Spleen (tissue), 11 donors: ENCODE measurements around the gene ARSA. TPM values are rescaled to one million over a fixed set of nuclear protein-coding genes. Genes with fewer than 3 reads are reported as not detected.

Experiments used
- DNase-seq: peaks from one replicate; pipeline ENCODE4 v3.0.0-alpha.2; 2020
- H3K27ac ChIP-seq, 8 donors: fragments of 200-600 bp; sonication (generic) in 7 of 8; 1 replicate in 4 of 8; 2 replicates in 4 of 8; pipeline versions ENCODE4 v1.5.0 to v1.8.0; 2016 to 2021; ENCODE audit warnings: inconsistent platforms in 4 of 8, mild to moderate bottlenecking in 4 of 8, moderate library complexity in 1 of 8
- H3K27me3 ChIP-seq, 7 donors: fragments of 200-600 bp; sonication (generic) in 6 of 7; replicated peaks in 1 of 7; 1 replicate in 4 of 7; 2 replicates in 3 of 7; pipeline versions ENCODE4 v1.5.0 to v1.8.0; 2016 to 2021; ENCODE audit warnings: inconsistent platforms in 3 of 7, mild to moderate bottlenecking in 1 of 7
- H3K36me3 ChIP-seq, 6 donors: fragments of 200-600 bp; sonication (generic) in 5 of 6; 1 replicate in 4 of 6; 2 replicates in 2 of 6; pipeline versions ENCODE4 v1.5.0 to v1.8.0; 2016 to 2021; ENCODE audit warnings: inconsistent platforms in 2 of 6
- H3K4me1 ChIP-seq, 6 donors: fragments of 200-600 bp; sonication (generic) in 5 of 6; 1 replicate in 3 of 6; 2 replicates in 3 of 6; pipeline versions ENCODE4 v1.5.0 to v1.8.0; 2016 to 2021; ENCODE audit warnings: inconsistent platforms in 3 of 6
- H3K4me3 ChIP-seq, 8 donors: fragments of 200-600 bp; sonication (generic) in 7 of 8; 1 replicate in 4 of 8; 2 replicates in 4 of 8; pipeline versions ENCODE4 v1.5.0 to v1.8.0; 2016 to 2021; ENCODE audit warnings: inconsistent platforms in 4 of 8, mild to moderate bottlenecking in 4 of 8, moderate library complexity in 2 of 8
- H3K9me3 ChIP-seq, 8 donors: fragments of 200-600 bp; sonication (generic) in 7 of 8; 1 replicate in 4 of 8; 2 replicates in 4 of 8; pipeline versions ENCODE4 v1.5.0 to v1.8.0; 2016 to 2021; ENCODE audit warnings: inconsistent platforms in 4 of 8
- POLR2A ChIP-seq, 3 donors: fragments of 450-650 bp; IDR thresholded peaks; one replicate each; pipeline ENCODE4 v1.5.1; 2017; ENCODE audit warnings: antibody characterized with exemption in 3 of 3, mild to moderate bottlenecking in 1 of 3
- POLR2AphosphoS5 ChIP-seq, 3 donors: sonication (generic); formaldehyde crosslinking; IDR thresholded peaks; one replicate each; pipeline ENCODE4 v1.5.1; 2017; ENCODE audit warnings: antibody characterized with exemption in 3 of 3
- WGBS, 5 donors: extraction: QIAGEN DNeasy Blood & Tissue Kit in 3 of 5; methylation state at CpG; one replicate each; pipeline versions ENCODE4 v1.1.5 to v1.1.7; 2013 to 2018; 5-methylcytosine and 5-hydroxymethylcytosine counted together
- intact Hi-C: fragments of 100-400 bp; cut with DNase I; formaldehyde crosslinking; loops from one replicate; pipeline ENCODE4 v1.15.0; 2023; ENCODE audit warnings: low total_unique reads
- polyA plus RNA-seq, 3 donors: library from polyadenylated mRNA; stranded (reverse); fragments of 200-250 nt; gene quantifications; one replicate each; pipeline ENCODE4 v1.2.1, GENCODE V29; 2013
- small RNA-seq, 4 donors: library from RNA; depleted of rRNA; stranded (forward); fragments of <200 nt; gene quantifications; one replicate each; pipeline ENCODE3, GENCODE V24; 2016
- total RNA-seq, 7 donors: library from RNA; depleted of rRNA in 3 of 7; stranded (reverse); fragments of >200 nt in 3 of 7; fragmentation: NEBNext Ultra II Directional in 4 of 7; extraction: Animal tissue kit (Norgen Biotek cat#: 25700) in 4 of 7; gene quantifications; one replicate each; pipeline versions ENCODE4 v1.1.0 to v1.2.1, GENCODE V29; 2016 to 2021
- TF ChIP-seq, protein P1 (sequence below), 11 experiments: fragments of 200-600 bp in 7 of 11; fragments of 450-650 bp in 4 of 11; sonication (generic) in 4 of 11; IDR thresholded peaks in 8 of 11; conservative IDR thresholded peaks in 3 of 11; 1 replicate in 7 of 11; 2 replicates in 4 of 11; pipeline versions ENCODE4 v1.4.0 to v1.8.0; 2016 to 2021; ENCODE audit warnings: antibody characterized with exemption in 11 of 11, inconsistent platforms in 4 of 11, mild to moderate bottlenecking in 1 of 11
- donor health status: healthy with polysubstance abuse.
- donor health status: DM: no; HTN: no; CAD: no; lungs with moderate emphysema.
- donor health status: DM: no; HTN: no; CAD: no.
- donor health status: Bipolar disorder and iron deficiency.
- donor health status: healthy.
- donor health status: DM: no; HTN: no; CAD: no.
- donor health status: DM: yes; HTN: yes; CAD: no.

ARSA gene
- total and polyA plus RNA-seq, 10 donors, result 26.0 to 108 (median 64.7) TPM

DNA sequence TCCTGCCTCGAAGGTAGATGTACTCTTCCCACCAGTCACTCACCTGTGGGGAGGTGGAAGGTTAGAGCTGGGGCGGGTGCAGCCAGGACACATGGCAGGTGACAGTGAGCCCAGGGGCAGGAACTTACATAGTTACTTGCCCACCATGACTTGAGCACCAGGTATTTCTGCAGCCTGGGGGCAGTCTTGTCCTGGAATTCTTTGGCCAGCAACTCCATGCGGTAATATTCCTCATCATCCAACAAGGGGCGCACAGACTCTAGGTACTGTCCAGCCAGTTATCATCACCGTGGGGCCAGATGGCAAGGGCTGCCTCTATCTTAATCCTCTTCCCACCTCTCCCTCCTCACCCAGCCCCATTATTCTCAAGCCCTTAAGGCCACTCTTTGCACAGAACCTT, 51.9 kb downstream of the ARSA start:
- no peak for DNase-seq
- 69 to 91% (median 76%) methylated on average over 5 of the region's 5 CpGs for WGBS, 5 donors
- H3K27me3 ChIP-seq, result peaks cover 0 to 9% (median 0%) of the 10 kb centered on the region in 7 donors
- H3K27ac ChIP-seq, result no peak overlapping the region
- H3K4me3 ChIP-seq, result no peak overlapping the region
- H3K4me1 ChIP-seq, result peaks cover 0 to 32% (median 12%) of the 10 kb centered on the region in 6 donors
- H3K9me3 ChIP-seq, result no peaks in the 10 kb centered on the region
- intact Hi-C loops, result no loop called here
- TF ChIP-seq, protein P1, sequence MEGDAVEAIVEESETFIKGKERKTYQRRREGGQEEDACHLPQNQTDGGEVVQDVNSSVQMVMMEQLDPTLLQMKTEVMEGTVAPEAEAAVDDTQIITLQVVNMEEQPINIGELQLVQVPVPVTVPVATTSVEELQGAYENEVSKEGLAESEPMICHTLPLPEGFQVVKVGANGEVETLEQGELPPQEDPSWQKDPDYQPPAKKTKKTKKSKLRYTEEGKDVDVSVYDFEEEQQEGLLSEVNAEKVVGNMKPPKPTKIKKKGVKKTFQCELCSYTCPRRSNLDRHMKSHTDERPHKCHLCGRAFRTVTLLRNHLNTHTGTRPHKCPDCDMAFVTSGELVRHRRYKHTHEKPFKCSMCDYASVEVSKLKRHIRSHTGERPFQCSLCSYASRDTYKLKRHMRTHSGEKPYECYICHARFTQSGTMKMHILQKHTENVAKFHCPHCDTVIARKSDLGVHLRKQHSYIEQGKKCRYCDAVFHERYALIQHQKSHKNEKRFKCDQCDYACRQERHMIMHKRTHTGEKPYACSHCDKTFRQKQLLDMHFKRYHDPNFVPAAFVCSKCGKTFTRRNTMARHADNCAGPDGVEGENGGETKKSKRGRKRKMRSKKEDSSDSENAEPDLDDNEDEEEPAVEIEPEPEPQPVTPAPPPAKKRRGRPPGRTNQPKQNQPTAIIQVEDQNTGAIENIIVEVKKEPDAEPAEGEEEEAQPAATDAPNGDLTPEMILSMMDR (IDR thresholded peaks at IDR 0.05 in 8 of 11, conservative IDR thresholded peaks at IDR 0.05 in 3 of 11), result peak in 2 of 11 experiments; percentile 11 to 12
- TF ChIP-seq POLR2AphosphoS5 (IDR thresholded peaks at IDR 0.05), result no peak
- TF ChIP-seq POLR2A (IDR thresholded peaks at IDR 0.05), result no peak
- peaks cover 0 to 91% (median 23%) of the 10 kb centered on the region in 6 donors for H3K36me3 ChIP-seq

DNA sequence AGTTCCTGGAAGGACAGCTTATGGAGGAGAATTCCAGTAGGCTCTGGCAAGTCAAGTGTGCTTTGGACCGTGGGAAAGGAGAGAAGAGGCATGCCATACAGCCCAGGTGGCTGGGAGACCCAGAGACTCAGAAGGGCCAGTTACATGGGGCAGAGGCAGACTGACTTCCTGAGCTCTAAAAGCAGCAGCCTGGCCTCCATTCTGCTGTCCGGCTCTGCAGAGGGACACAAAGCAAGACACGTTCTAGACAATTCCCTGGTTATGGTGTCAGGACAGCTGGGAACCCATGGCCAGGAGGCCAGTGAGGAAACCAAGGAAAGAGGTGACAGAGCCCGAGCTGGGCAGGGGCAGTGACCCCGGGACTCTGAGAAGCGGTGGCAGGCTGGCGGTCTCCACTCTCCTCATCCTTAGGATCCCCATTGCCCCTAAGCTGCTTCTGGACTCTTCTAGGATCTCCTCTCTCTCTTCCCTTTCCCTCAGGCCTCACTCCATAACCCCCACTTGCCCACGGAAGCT, 52.5 kb downstream of the ARSA start:
- Histone ChIP-seq H3K4me1 (peaks cover 0 to 26% (median 8%) of the 10 kb centered on the region in 6 donors), H3K27me3 (peaks cover 0 to 9% (median 0%) of the 10 kb centered on the region in 7 donors), H3K9me3 (no peaks in the 10 kb centered on the region), H3K36me3 (peaks cover 0 to 91% (median 26%) of the 10 kb centered on the region in 6 donors), H3K27ac (no peak overlapping the region), H3K4me3 (no peak overlapping the region)
- TF ChIP-seq POLR2A (IDR thresholded peaks at IDR 0.05) (no peak), POLR2AphosphoS5 (IDR thresholded peaks at IDR 0.05) (no peak)
- TF ChIP-seq, protein P1 (IDR thresholded peaks at IDR 0.05 in 8 of 11, conservative IDR thresholded peaks at IDR 0.05 in 3 of 11), result no peak
- 77 to 92% (median 90%) methylated on average over 8 of the region's 8 CpGs for WGBS, 5 donors
- intact Hi-C loops, result no loop called here
- no peak for DNase-seq

Small RNA genes within 50 kb of the gene (small RNA-seq; reads per million reads assigned to genes)
- 0 reads per million in 4 donors for gene RF00019

Other genes with a start within 250 kb of the ARSA start
- 10 to 100 TPM; 65.2 to 96.9 (median 78.9) TPM for gene SBF1, start 153.1 kb downstream of the ARSA start, total RNA-seq
- gene SBF1, start 153.1 kb downstream of the ARSA start, polyA plus RNA-seq, result 10 to 100 TPM; 35.7 to 63.3 (median 36.8) TPM
- 1 to 10 TPM; 1.2 to 3.5 (median 2.6) TPM for gene ADM2, start 146.6 kb downstream of the ARSA start, total RNA-seq
- 1 to 10 TPM in 2 of 3 donors, under 1 TPM in 1; 0.74 to 2.1 (median 1.3) TPM for gene ADM2, start 146.6 kb downstream of the ARSA start, polyA plus RNA-seq
- 1 to 10 TPM in 1 of 7 donors, not detected in 6; 2.2 TPM for gene MIOX, start 141.3 kb downstream of the ARSA start, total RNA-seq
- gene MIOX, start 141.3 kb downstream of the ARSA start, polyA plus RNA-seq, result under 1 TPM; 0.24 to 0.26 (median 0.26) TPM
- gene LMF2, start 120.5 kb downstream of the ARSA start, total RNA-seq, result 10 to 100 TPM; 62.5 to 81.1 (median 72.2) TPM
- 10 to 100 TPM; 36.6 to 71.2 (median 45.0) TPM for gene LMF2, start 120.5 kb downstream of the ARSA start, polyA plus RNA-seq
- gene NCAPH2, start 119.9 kb downstream of the ARSA start, total RNA-seq, result 10 to 100 TPM; 33.9 to 48.0 (median 38.1) TPM
- 10 to 100 TPM; 31.4 to 43.1 (median 35.0) TPM for gene NCAPH2, start 119.9 kb downstream of the ARSA start, polyA plus RNA-seq
- gene SCO2, start 102.6 kb downstream of the ARSA start, total RNA-seq, result 1 to 10 TPM in 6 of 7 donors, not detected in 1; 1.2 to 7.4 (median 5.0) TPM
- gene SCO2, start 102.6 kb downstream of the ARSA start, polyA plus RNA-seq, result 10 to 100 TPM in 2 of 3 donors, 1 to 10 TPM in 1; 4.4 to 12.7 (median 12.0) TPM
- 100 to 1,000 TPM in 6 of 7 donors, 10 to 100 TPM in 1; 73.7 to 284 (median 152) TPM for gene TYMP, start 98.1 kb downstream of the ARSA start, total RNA-seq
- gene TYMP, start 98.1 kb downstream of the ARSA start, polyA plus RNA-seq, result 100 to 1,000 TPM in 1 of 3 donors, 10 to 100 TPM in 2; 88.3 to 166 (median 92.3) TPM
- 1 to 10 TPM; 2.6 to 5.0 (median 3.4) TPM for gene KLHDC7B, start 82.3 kb downstream of the ARSA start, total RNA-seq
- gene KLHDC7B, start 82.3 kb downstream of the ARSA start, polyA plus RNA-seq, result 1 to 10 TPM; 2.6 to 3.8 (median 3.5) TPM
- 1 to 10 TPM in 1 of 7 donors, not detected in 6; 3.0 TPM for gene SYCE3, start 65.2 kb downstream of the ARSA start, total RNA-seq
- under 1 TPM in 1 of 3 donors, not detected in 2; 0.50 TPM for gene SYCE3, start 65.2 kb downstream of the ARSA start, polyA plus RNA-seq
- 10 to 100 TPM; 25.0 to 46.4 (median 31.5) TPM for gene CPT1B, start 49.7 kb downstream of the ARSA start, total RNA-seq
- 10 to 100 TPM; 23.6 to 55.3 (median 37.0) TPM for gene CPT1B, start 49.7 kb downstream of the ARSA start, polyA plus RNA-seq
- 100 to 1,000 TPM in 5 of 7 donors, 10 to 100 TPM in 2; 94.4 to 142 (median 111) TPM for gene CHKB, start 45.3 kb downstream of the ARSA start, total RNA-seq
- 100 to 1,000 TPM; 161 to 502 (median 339) TPM for gene CHKB, start 45.3 kb downstream of the ARSA start, polyA plus RNA-seq
- 1 to 10 TPM in 3 of 7 donors, under 1 TPM in 4; 0.64 to 2.7 (median 0.79) TPM for gene MAPK8IP2, start 27.4 kb downstream of the ARSA start, total RNA-seq
- under 1 TPM; 0.22 to 0.99 (median 0.29) TPM for gene MAPK8IP2, start 27.4 kb downstream of the ARSA start, polyA plus RNA-seq
- 100 to 1,000 TPM in 3 of 7 donors, 10 to 100 TPM in 4; 55.5 to 264 (median 89.1) TPM for gene SHANK3, start 44.7 kb upstream of the ARSA start, total RNA-seq
- gene SHANK3, start 44.7 kb upstream of the ARSA start, polyA plus RNA-seq, result 100 to 1,000 TPM in 1 of 3 donors, 10 to 100 TPM in 1, 1 to 10 TPM in 1; 9.9 to 112 (median 31.8) TPM
- 10 to 100 TPM in 1 of 7 donors, 1 to 10 TPM in 5, under 1 TPM in 1; 0.88 to 12.5 (median 2.3) TPM for gene ACR, start 110.1 kb upstream of the ARSA start, total RNA-seq
- 1 to 10 TPM in 1 of 3 donors, under 1 TPM in 2; 0.21 to 1.2 (median 0.67) TPM for gene ACR, start 110.1 kb upstream of the ARSA start, polyA plus RNA-seq
- 10 to 100 TPM; 17.1 to 46.9 (median 20.7) TPM for gene RABL2B, start 155.5 kb upstream of the ARSA start, total RNA-seq
- 10 to 100 TPM; 14.5 to 21.4 (median 14.9) TPM for gene RABL2B, start 155.5 kb upstream of the ARSA start, polyA plus RNA-seq